NCI-H345 (cell line): ENCODE data around the gene ADO.

ENCODE experiments used
- DNase-seq: peaks from one replicate; lab custom pipeline; 2025; lab: John Stamatoyannopoulos, UW

Gene ADO

DNA sequence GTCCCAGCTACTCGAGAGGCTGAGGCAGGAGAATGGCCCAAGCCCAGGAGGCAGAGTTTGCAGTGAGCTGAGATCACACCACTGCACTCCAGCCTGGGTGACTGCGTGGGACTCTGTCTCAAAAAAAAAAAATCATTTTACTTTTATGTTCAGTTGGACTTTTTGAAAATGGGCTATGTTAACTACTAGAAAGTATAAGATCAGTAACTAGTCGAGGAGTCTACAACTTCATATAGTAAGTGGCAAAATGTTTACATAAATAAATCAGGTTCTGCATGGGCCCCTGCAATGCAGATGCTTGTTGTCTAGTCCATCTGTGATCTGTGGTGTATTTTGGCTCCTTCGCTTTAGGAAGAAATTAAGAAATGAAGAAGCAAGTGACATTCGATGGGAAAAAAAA is 12.3 kb upstream of the ADO start:
- no peak for DNase-seq

DNA sequence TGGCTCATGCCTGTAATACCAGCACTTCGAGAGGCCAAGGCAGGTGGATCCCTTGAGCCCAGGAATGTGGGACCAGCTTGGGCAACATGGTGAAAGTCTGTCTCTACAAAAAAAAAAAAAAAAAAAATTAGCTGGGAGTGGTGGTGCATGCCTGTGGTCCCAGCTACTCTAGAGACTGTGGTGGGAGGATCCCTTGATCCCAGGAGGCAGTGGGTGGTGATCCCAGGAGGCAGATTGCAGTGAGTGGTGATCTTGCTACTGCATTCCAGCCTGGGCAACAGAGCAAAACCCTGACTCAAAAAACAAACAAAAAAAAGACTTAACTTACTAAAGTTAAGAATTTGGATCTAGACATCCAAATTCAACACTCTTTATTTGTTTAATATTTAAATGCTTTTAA is 10.2 kb upstream of the ADO start:
- no peak for DNase-seq

DNA sequence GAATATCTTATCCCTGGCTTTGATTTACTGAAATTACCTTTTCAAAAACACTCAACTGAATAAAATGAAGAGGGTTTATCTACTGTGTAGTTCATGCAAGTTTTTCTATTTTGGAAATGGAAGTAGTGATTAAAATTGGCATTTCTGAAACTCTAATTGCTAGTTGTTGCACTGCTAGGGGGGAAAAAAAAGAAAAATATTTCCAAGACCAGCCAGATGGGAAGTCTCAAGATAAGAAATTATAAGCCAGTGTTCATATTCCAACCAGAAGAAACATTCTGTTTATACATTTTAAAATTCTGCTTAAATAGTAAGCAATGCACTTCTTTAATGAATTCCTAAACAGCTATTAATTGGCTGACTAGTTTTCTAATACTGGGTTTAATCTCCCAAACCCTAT is 9.4 kb upstream of the ADO start:
- DNase-seq: no peak

DNA sequence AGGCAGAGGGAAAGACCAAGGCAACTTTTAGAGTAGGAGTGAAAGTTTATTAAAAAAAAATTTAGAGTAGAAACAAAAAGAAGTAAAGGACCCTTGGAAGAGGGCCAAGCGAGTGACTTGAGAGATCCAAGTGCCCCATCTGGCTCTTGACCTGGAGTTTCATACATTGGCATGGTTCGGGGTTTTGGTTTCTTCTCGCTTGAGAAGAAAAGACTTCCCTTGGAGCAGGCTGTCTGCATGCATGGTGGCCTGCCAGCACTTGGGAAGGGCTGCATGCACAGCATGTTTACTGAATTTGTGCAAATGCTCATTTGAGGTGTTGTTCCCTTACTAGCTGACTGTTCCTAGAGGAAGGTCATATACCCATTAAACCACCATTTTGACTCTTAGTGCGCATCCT is 8.8 kb upstream of the ADO start:
- no peak for DNase-seq

DNA sequence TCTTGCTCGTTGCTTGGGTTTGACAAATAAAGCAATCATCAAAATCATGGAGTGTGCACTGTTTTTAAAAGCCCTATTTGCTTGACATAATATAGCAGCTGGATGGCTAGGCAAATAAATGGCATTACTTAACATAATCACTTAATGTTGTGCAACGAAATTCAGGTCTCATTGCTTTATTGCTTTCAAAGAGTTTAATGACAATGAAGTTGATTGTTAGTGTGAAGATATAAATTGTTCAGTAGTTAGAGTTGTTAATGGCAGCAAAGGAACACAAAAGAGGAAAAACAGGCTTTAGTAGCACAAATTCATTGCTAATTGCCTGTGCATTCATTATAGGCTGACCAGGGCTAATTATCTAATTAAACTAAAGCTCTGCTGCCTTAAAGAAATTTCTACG is 7.6 kb upstream of the ADO start:
- no peak for DNase-seq

DNA sequence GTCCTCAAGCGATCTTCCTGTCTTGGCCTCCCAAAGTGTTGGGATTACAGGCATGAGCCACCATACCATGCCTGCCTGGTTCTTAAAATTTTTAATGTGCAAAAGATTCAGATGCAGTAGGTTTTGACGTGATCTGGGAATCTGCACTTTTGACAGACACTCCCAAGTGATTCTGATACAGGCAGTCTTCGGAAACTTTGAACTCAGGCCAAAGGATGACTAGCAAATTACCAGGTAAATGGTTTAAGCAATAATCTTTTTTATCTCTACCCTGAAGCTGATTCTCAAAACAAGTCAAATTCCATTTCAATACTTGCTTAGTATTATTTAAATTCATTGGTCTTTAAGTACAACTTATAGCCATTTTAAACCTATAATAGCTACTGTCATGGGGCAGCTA is 2.6 kb upstream of the ADO start:
- no peak for DNase-seq

DNA sequence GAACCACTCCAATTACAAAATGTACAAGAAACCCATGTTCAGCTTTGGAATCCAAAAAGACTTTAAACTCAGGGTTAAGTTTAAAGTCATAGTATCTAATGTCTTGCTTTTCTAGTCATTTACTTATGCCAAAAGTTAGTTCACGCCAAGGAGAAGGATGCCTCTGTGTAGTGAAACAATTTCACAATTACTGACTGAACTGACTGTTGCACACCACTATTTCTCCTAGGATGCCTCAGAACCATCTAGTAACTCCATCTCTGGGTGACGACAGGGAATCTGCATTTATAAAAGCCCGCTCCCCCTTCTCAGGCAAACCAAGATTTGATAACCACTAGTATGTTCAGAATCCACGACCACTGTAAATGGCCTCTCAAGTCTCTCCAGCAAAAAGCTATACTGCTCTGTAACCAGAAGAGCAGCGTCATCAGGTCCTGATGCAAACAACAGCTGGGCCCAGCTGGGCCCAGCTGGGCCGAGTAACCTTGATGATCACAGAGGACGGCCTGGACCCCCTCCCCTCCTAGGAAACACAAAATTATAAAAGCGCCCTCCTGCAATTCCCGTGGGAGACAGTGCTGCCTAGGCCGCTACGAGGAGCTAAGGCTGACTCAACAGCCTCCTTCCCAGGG is 680 bp upstream of the ADO start:
- DNase-seq: peak; percentile 16

DNA sequence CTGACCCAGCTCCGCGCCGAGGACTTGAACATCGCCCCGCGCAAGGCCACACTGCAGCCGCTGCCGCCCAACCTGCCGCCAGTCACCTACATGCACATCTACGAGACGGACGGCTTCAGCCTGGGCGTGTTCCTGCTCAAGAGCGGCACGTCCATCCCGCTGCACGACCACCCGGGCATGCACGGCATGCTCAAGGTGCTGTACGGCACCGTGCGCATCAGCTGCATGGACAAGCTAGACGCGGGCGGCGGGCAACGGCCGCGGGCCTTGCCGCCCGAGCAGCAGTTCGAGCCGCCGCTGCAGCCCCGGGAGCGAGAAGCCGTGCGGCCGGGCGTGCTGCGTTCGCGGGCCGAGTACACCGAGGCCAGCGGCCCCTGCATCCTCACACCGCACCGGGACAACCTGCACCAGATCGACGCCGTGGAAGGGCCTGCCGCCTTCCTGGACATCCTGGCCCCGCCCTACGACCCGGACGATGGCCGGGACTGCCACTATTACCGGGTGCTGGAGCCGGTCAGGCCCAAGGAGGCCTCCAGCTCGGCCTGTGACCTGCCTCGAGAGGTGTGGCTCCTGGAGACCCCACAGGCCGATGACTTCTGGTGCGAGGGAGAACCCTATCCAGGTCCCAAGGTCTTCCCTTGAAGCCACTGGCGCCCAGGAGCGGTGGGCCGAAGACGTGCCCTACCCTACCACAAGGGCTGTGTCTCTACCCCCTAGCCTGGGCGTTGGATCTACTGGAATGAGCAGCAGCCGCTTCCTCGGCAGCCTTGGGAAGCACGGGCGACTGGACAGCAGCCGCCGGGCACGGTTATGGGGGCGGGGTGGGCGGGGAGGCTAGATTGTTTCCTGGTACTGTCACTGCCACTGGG is 945 bp downstream of the ADO start:
- peak; percentile 28 for DNase-seq

DNA sequence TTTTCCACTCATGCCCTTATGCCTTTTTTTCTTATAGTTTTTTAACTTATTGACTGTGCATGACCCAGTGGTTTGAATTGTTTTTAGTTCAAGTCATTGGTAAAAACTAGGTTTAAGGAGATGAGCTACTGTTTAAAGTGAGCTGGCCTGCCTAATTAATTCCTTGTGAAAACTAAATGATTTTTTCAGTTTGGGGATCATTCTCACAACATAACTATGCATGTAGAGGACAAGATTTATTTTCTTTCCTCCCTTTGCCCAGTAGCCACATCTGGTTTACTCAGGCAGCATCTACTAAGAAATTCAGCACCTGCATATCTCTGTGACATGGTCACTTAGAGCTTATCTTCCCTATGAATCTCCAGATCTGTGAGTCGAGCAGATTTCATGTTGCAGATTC is 1.7 kb downstream of the ADO start:
- DNase-seq: no peak

DNA sequence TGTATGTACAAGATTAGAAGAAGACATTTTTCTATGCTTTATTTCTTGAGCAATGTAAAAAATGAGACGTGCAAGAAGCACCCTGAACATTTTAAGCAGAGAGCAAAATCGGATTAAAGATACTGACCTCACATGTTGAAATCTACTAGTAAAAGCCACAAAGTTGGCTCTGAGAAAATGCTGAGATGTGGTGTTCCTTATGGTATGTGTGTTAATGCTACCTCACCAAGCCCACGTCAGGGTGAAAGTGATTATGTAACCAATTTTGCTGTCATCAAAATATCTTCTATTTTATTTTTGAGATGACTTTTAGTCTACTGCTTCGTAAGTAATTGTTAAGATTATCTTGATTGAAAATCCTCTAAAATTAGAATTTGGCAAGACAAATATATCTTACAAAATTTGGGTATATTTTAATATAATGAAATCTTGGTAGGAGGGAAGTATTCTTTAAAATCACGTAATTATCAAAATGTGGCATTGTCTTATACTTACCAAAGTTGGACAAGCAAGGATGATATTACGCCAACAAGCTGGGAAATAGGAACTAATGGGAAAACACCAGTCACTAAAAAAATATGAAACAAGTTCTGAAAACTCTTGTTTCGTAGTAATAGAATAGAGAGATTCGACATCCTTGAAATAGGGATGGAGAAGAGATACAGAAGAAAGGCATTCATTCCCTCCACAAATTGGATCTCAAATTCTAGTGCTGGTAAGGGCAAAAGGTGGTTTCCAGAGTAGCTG is 5.8 kb downstream of the ADO start:
- DNase-seq: no peak

DNA sequence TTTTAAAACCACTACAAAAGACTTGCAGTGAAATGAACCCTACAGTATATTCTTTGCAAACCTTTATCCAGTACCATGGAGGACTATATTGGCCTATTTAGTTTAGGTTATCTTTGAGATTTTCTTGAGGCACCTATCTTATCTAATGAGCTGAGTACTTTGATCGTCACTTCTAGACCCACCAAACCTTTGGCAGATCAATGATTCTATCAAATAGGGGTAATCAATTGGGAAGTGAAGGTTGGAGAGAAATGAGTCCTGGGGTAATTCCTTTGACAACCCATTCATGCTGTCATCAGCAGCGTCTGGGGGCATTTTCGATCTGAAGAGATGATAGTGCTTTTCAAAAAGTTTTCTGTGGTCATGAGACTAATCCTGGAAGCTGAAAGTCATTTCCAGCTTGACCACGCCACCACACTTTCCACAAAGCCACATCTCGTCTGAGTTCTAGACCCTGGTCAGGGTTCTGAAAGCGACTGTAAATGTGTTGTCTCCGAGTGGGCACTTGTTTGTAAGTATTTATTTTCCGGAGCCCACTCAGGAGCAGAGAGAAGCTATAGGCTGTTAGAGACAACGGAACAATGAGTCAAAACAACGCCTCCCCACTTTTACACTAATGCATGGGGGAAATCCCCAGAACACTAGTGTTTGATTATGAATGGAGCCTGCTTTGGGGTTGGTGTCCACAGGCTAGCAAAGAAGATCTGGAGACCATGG is 6.8 kb downstream of the ADO start:
- no peak for DNase-seq

DNA sequence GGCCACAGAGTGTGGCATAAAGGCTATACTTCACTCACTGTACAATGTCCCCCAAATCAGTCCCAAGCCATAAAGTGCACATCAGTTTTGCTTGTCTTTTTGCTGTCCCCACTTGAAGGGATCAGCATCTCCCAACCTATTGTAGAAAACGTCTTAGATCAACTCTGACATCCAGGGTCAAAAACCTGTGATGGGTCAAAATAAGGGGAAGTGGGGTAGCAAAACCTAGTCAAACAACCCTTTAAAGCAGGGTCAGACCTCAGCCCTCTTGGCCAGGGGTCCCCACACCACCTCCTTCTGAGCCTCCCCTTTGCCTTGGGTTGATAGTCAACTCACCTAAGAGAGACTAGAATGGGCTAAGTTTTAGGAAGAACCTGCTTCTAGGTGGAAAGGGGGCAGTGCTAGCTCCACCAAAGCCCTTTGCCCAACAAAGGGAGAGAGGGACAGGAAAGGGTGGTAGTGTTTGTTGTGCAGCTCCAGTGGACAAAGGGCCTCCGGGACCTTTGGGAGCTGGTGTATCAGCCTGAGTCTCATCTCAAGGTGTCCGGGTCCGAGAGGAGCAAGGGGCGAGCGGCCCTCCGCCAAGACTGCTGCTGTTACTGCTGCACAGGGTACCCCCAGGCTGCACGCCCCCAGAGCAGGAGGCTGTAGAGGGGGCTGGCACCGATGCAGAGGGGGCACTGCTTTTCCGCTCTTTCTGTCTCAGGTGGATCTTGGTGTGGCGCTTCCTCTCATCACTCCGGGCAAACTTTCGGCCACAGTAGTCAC is 8.3 kb downstream of the ADO start:
- DNase-seq: no peak

DNA sequence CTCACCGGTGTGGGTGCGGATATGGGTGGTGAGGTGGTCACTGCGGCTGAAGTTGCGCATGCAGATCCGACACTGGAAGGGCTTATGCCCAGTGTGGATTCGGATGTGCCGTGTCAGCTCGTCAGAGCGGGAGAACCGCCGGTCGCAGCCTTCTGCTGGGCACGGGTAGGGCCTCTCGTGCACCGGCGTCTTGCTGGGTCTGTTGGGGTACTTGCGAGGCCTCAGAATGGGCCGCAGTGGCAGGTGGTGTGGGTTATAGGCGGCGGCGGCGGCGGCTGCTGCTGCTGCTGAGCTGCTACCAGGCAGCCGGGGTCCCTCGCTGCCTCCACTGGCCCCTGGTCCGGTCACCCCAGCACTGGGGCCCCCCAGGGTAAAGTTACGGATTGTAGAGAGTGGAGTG is 8.9 kb downstream of the ADO start:
- DNase-seq: no peak

DNA sequence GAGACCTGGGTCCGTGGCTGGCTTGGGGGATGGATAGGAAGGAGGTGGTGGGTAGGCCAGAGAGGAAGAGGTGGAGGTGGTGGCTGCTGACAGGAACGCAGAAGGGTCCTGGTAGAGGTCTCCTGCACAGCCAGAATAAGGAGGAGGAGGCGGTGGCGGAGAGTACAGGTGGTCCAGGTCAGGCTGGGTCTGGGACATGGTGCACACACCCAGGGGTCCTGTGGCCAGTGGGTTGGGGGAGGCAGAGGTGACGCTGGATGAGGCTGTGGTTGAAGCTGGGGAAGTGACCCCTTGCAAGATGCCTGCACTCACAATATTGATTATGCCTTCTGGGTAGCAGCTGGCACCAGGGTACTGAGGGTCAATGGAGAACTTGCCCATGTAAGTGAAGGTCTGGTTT is 9.5 kb downstream of the ADO start:
- no peak for DNase-seq

DNA sequence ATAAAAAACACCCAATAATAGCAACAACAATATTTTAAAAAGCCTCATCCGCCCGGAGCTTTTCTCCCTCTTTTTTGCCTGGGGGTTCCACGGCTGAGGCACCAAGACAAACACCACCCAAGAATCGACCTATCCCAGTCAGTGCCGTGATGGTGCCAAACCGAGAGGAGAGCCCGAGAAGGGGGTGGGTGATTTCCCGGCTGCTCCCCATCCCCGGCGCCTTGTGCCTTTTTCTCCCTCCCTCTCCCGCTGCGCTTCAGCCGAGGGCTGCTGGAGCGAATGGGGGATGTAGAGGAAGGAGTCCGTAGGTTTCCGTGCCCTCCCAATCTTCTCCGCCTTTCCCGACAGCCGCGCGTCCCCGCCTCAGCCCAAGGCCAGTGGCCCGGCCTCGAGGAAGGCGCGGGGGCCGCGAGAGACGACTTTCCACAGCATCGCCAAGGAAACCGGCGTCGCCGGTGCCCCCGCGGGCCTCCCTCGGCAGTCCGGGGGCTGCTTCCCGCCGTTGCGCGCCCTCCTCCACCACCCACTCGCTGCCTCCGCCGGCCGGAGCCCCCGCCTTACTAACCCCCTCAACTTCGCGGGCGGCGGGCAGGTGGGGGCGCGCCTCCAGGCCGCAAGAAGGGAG is 10.3 kb downstream of the ADO start:
- DNase-seq: no peak

DNA sequence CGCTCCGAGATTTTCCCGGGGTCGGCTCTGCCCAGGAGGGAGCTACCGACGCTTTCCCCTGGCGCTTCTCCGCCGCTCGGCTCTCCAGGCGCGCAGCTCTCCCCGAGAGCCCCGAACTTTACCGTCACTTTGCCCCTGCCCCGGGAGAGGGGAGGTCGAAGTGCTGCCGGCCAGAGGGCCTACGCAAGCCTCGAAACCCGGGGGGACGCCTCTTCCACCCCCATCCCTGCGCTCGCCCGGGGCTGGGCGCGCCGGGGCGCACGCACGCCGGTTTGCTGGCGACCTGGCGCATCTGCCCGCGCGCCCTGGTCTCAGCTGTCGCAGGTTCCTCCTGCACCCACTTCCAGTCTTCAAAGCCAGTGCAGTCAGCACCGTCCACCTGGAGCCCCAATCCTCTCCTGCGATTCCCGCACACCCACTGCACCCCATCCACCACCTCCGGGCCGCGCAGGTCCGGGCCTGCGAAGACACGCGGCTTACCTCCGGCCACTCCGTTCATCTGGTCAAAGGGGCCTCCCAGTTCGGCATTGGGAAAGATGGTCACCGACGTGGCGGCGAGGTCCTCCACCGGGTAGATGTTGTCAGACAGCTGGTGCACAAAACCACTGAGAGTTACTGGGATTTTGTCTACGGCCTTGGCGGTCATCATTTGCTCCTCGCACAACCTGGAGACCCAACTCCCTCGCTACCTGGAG is 11.0 kb downstream of the ADO start:
- DNase-seq: no peak

DNA sequence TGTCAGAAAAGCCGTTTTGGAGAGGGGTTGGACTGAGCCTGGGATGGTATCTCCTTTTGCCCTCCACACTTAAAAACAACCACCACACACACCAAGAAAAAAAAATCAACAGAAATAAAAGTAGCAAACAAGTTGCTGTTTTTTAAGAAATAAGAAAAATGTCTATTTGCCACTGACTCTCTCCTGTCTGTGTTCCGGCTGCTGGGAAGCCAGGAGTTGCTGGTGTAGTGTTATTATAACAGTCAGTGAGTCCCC is 11.5 kb downstream of the ADO start:
- no peak for DNase-seq

DNA sequence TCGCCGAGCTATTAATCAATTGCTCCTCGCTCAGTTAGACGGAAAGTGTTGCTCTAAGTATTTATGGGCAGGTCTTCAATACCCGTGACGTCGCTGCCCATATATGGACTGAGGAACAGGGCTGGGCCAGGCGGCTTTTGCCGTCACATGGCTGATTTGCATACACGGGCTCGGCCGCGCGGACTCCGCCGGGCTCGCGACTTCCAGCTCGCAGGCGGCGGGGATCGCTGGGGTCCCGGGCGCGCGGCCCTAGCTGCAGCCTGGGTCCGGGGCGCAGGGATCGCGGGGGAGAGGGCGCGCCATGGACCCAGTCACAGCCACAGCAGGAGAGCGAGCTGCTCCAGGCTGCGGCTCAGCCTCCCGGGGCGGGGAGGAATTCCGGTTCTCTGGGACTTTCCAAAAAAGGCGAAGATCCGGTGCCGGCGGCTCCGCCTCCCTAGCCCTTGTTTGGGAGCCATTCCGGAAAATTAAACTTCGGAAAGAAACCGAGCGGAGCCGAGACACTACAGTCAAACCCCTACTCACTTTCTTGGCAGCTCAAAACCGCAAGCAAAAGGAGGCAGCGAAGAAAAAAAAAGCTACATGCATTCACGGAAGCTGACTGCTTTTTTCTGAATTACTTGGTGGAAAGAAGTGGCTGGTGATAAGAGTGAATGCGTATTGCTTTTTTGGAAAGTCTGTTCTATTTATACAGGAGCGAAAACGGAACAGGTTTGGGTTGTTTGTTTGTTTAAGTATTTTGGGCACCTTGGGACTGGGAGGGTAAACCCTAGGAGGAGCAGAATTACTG is 12.0 kb downstream of the ADO start, which contains the start of gene EGR2:
Gene EGR2, minus strand, starts transcription at position 36 of the 790 bp plus-strand sequence. CDS start 337 bp downstream, outside the sequence.
- DNase-seq: peak; percentile 80

DNA sequence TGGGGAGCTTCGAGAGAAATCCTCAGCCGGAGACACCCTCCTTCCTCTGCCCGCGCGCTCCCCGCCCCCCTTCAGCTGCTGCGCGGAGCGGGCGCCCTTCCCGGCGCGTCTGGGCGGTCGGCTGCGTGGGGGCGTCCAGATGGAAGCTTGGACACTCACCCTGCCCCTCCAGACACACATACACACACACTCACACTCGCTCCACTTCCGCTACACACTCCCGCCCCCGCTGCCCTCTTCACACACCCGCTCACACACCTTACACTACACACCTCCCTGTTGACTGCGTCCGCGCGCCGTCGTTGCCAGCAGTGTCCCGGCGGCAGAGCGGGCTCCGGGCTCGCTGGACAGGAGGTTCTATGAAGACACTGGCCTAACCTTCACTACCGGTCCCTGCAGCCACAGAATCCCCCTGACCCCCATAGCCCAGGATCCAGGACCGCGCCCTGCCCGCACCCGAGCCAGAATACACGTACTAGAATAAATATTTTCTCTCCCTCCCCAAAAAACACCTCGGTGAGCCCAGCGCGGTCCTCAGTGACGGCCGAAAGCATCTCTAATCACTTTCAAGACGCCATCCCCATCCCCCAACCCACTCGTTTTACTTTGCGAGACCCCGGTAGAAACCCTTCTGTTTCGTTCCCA is 12.7 kb downstream of the ADO start:
- DNase-seq: no peak
